Endothelial cell of umbilical vein (primary cell): ENCODE data around the gene CSNK1D. TPM values are rescaled to one million over a fixed set of nuclear protein-coding genes. Genes with fewer than 3 reads are reported as not detected.

Source experiments
- BruUV-seq: library from RNA; stranded (reverse); fragments of 400-500 nt; replicated peaks from 2 replicates; lab custom pipeline; 2021; lab: Mats Ljungman, UMichigan
- CTCF ChIA-PET: fragments of 300-600, 350-600 bp; sonication (Branson Sonifier 250); formaldehyde crosslinking; loops from one replicate; lab custom pipeline; 2021; ENCODE audit warnings: antibody characterized with exemption, inconsistent platforms; lab: Charles Lee
- POLR2A ChIA-PET: fragments of 300-600, 350-600 bp; sonication (Branson Sonifier 250); formaldehyde crosslinking; loops from one replicate; lab custom pipeline; 2021; ENCODE audit warnings: antibody characterized with exemption, inconsistent platforms; lab: Charles Lee
- DNase-seq: peaks from one replicate; pipeline ENCODE4 v3.0.0-alpha.2; 2011; ENCODE audit warnings: low read depth, low spot score
- FAIRE-seq: peaks from 2 replicates; lab custom pipeline; 2011; peaks lifted over from hg19 to GRCh38; lab: Jason Lieb, UNC
- H2AFZ ChIP-seq: 2 replicates; pipeline ENCODE4 v1.6.0; 2012; ENCODE audit warnings: low read depth, low read length, control low read depth, inconsistent platforms
- H3K27ac ChIP-seq: 2 replicates; pipeline ENCODE4 v1.5.1; 2011; ENCODE audit warnings: low read depth, mild to moderate bottlenecking, control low read depth, low read length, moderate library complexity; ENCODE audit not compliant: insufficient read depth
- H3K27me3 ChIP-seq, 2 experiments: 2 replicates each; pipeline versions ENCODE4 v1.6.0 to v1.6.1; 2011; ENCODE audit warnings: low read length in 2 of 2, mixed read lengths in 1 of 2; ENCODE audit not compliant: control insufficient read depth in 2 of 2, insufficient read depth in 2 of 2
- H3K36me3 ChIP-seq, 2 experiments: 2 replicates in 1 of 2; 3 replicates in 1 of 2; pipeline ENCODE4 v1.5.1; 2011; ENCODE audit warnings: low read length in 2 of 2, mild to moderate bottlenecking in 1 of 2, moderate library complexity in 1 of 2; ENCODE audit not compliant: control insufficient read depth in 2 of 2, insufficient read depth in 2 of 2; ENCODE audit errors: extremely low read depth in 1 of 2
- H3K4me1 ChIP-seq: 3 replicates; pipeline ENCODE4 v1.5.1; 2011; ENCODE audit warnings: mild to moderate bottlenecking, low read length; ENCODE audit not compliant: control insufficient read depth, insufficient read depth; ENCODE audit errors: extremely low read depth
- H3K4me2 ChIP-seq: 2 replicates; pipeline ENCODE4 v1.6.1; 2011; ENCODE audit warnings: low read length, control low read depth, mixed read lengths; ENCODE audit not compliant: insufficient read depth
- H3K4me3 ChIP-seq, 3 experiments: fragments of 200-600 bp in 1 of 3; sonication (generic), shearing (Covaris generic) in 1 of 3; replicated peaks in 1 of 3; 2 replicates each; pipeline ENCODE4 v1.5.1; 2011 to 2016; ENCODE audit warnings: control low read depth in 3 of 3, low read length in 3 of 3, mild to moderate bottlenecking in 2 of 3, inconsistent platforms in 1 of 3, low read depth in 1 of 3, moderate library complexity in 1 of 3; ENCODE audit not compliant: insufficient read depth in 1 of 3
- H3K79me2 ChIP-seq: 2 replicates; pipeline ENCODE4 v1.6.0; 2012; ENCODE audit warnings: low read length, inconsistent platforms; ENCODE audit not compliant: control insufficient read depth, insufficient read depth
- H3K9ac ChIP-seq: replicated peaks from 2 replicates; pipeline ENCODE3; 2011; ENCODE audit warnings: low read length, control low read depth; ENCODE audit not compliant: insufficient read depth; ENCODE audit errors: extremely low read depth
- H3K9me1 ChIP-seq: replicated peaks from 3 replicates; pipeline ENCODE4 v1.6.0; 2011; ENCODE audit warnings: mild to moderate bottlenecking, low read length; ENCODE audit not compliant: control insufficient read depth, insufficient read depth; ENCODE audit errors: extremely low read depth
- H3K9me3 ChIP-seq: replicated peaks from 2 replicates; pipeline ENCODE4 v1.5.1; 2012; ENCODE audit warnings: low read length, inconsistent platforms; ENCODE audit not compliant: control insufficient read depth, insufficient read depth
- H4K20me1 ChIP-seq: replicated peaks from 2 replicates; pipeline ENCODE3; 2011; ENCODE audit warnings: mild to moderate bottlenecking, low read length; ENCODE audit not compliant: control insufficient read depth, insufficient read depth; ENCODE audit errors: extremely low read depth
- CTCF ChIP-seq, 2 donors: IDR thresholded peaks; 1 replicate in 1 of 2; 2 replicates in 1 of 2; pipeline ENCODE4 v1.5.1; 2011; ENCODE audit warnings: low read length in 2 of 2, mild to moderate bottlenecking in 2 of 2, moderate library complexity in 2 of 2, control low read depth in 1 of 2, inconsistent platforms in 1 of 2, low read depth in 1 of 2; ENCODE audit not compliant: insufficient read depth in 1 of 2; ENCODE audit errors: extremely low read depth in 1 of 2
- EZH2 ChIP-seq: IDR thresholded peaks from 2 replicates; pipeline ENCODE4 v1.6.1; 2012; ENCODE audit warnings: borderline replicate concordance, low read depth, mild to moderate bottlenecking, moderate library complexity, low read length, inconsistent platforms; ENCODE audit not compliant: severe bottlenecking
- FOS ChIP-seq: IDR thresholded peaks from 2 replicates; pipeline ENCODE4 v1.6.1; 2011; ENCODE audit warnings: mild to moderate bottlenecking, low read length, moderate library complexity, borderline replicate concordance; ENCODE audit not compliant: insufficient read depth
- GATA2 ChIP-seq: IDR thresholded peaks from 2 replicates; pipeline ENCODE4 v1.7.0; 2011; ENCODE audit warnings: low read depth, mild to moderate bottlenecking, moderate library complexity, mixed read lengths, low read length; ENCODE audit not compliant: insufficient read length, insufficient read depth
- JUN ChIP-seq: IDR thresholded peaks from 2 replicates; pipeline ENCODE4 v1.6.1; 2011; ENCODE audit warnings: borderline replicate concordance, low read depth; ENCODE audit not compliant: insufficient read length, insufficient read depth
- MAX ChIP-seq: IDR thresholded peaks from 2 replicates; pipeline ENCODE4 v1.6.1; 2011; ENCODE audit not compliant: insufficient read depth, insufficient read length
- MYC ChIP-seq: IDR thresholded peaks from one replicate; pipeline ENCODE4 v1.6.1; 2011; ENCODE audit warnings: mild to moderate bottlenecking, low read depth, low read length
- POLR2A ChIP-seq: IDR thresholded peaks from 2 replicates; pipeline ENCODE4 v1.6.1; 2012; ENCODE audit warnings: low read depth, mild to moderate bottlenecking, control low read depth, low read length
- POLR2AphosphoS5 ChIP-seq: IDR thresholded peaks from 2 replicates; pipeline ENCODE4 v1.6.1; 2012; ENCODE audit warnings: low read depth, mild to moderate bottlenecking, control low read depth, low read length, moderate library complexity; ENCODE audit not compliant: insufficient read depth
- dilution Hi-C: fragments of 300-500 bp; cut with MboI; formaldehyde crosslinking; loops from one replicate; pipeline ENCODE4 v1.15.0; 2019; ENCODE audit warnings: low sequenced_read_pairs; ENCODE audit not compliant: extremely low pct_ligation_motif_present
- intact Hi-C: fragments of 100-400 bp; cut with micrococcal nuclease; formaldehyde crosslinking; loops from one replicate; pipeline ENCODE4 v1.10.0; 2022
- polyA plus RNA-seq, 4 experiments: library from polyadenylated mRNA; depleted of rRNA in 3 of 4; stranded (reverse) in 3 of 4; unstranded in 1 of 4; fragments of >200 nt; gene quantifications; 2 replicates each; pipeline versions ENCODE4 v1.2.1 to v1.2.3, GENCODE V29; 2011 to 2012; ENCODE audit warnings: missing spikeins in 1 of 4
- total RNA-seq: library from RNA; stranded (reverse); gene quantifications from 2 replicates; pipeline ENCODE4 v1.2.3, GENCODE V29; 2021

Gene CSNK1D
- total and polyA plus RNA-seq, 2 donors (not counting 3 experiments of a cell fraction or from before 2014, with no cell fraction given), result 127 to 155 TPM

GRCh38 chr17:82239926-82240505 is 33.5 kb downstream of the CSNK1D start:
- H3K4me2 ChIP-seq, result no peak overlapping the region
- POLR2A ChIA-PET, result no interaction called here
- H3K4me1 ChIP-seq, result peaks cover 24% of the 10 kb centered on the region
- peaks cover 37% of the 10 kb centered on the region for H3K79me2 ChIP-seq
- intact Hi-C loops (loop anchor here (2.0 to 10.0 kb wide), 4 partner anchors 33 to 205 kb away; partner anchors contain the start of genes DCXR, HEXD, OGFOD3 and RAC3), dilution Hi-C loops (no loop called here)
- CTCF ChIA-PET, result interaction anchor here (6.7 kb wide), 1 partner anchor 34 kb away, joined by 52 read pairs; no protein-coding TSS in a partner anchor
- FAIRE-seq (no peak), DNase-seq (no peak)
- H3K27me3 ChIP-seq, result no peaks in the 10 kb centered on the region
- H3K9ac ChIP-seq, result no peak overlapping the region
- peaks cover 6 to 40% of the 10 kb centered on the region in 2 experiments for H3K36me3 ChIP-seq
- TF ChIP-seq POLR2AphosphoS5, result no peak
- no peaks in the 10 kb centered on the region for H4K20me1 ChIP-seq
- BruUV-seq, result no TSS peak
- no peak overlapping the region for H3K27ac ChIP-seq
- no peak overlapping the region for H3K4me3 ChIP-seq
- H3K9me3 ChIP-seq, result no peaks in the 10 kb centered on the region
- H2AFZ ChIP-seq, result no peak overlapping the region
- H3K9me1 ChIP-seq, result no peaks in the 10 kb centered on the region

GRCh38 chr17:82239401-82239925 is 34.0 kb downstream of the CSNK1D start:
- no peak overlapping the region for H3K27ac ChIP-seq
- ChIA-PET CTCF (interaction anchor here (6.7 kb wide), 1 partner anchor 34 kb away, joined by 52 read pairs; no protein-coding TSS in a partner anchor), POLR2A (no interaction called here)
- intact Hi-C loops (loop anchor here (10.0 kb wide), 1 partner anchor 205 kb away; the partner anchor contains the start of genes DCXR and RAC3), dilution Hi-C loops (no loop called here)
- no peak overlapping the region for H3K4me2 ChIP-seq
- H3K27me3 ChIP-seq, result no peaks in the 10 kb centered on the region
- DNase-seq (no peak), FAIRE-seq (no peak)
- TF ChIP-seq JUN, result no peak
- no peak for TF ChIP-seq MAX
- TF ChIP-seq MYC, result no peak
- no peak for TF ChIP-seq GATA2
- TF ChIP-seq EZH2, result no peak
- TF ChIP-seq FOS, result no peak
- peak; percentile 23 for TF ChIP-seq POLR2A
- no peak for TF ChIP-seq CTCF (IDR thresholded peaks at IDR 0.05; ENCODE audit: extremely low read depth in 1 of 2, insufficient read depth in 1 of 2, low read depth in 1 of 2, low read length in 2 of 2)
- no peaks in the 10 kb centered on the region for H3K9me3 ChIP-seq
- no peak overlapping the region for H3K9ac ChIP-seq
- BruUV-seq, result no TSS peak
- peaks cover 38% of the 10 kb centered on the region for H3K79me2 ChIP-seq
- H4K20me1 ChIP-seq, result no peaks in the 10 kb centered on the region
- H3K9me1 ChIP-seq, result no peaks in the 10 kb centered on the region
- peaks cover 24% of the 10 kb centered on the region for H3K4me1 ChIP-seq
- peaks cover 4 to 36% of the 10 kb centered on the region in 2 experiments for H3K36me3 ChIP-seq
- no peak overlapping the region for H3K4me3 ChIP-seq
- no peak overlapping the region for H2AFZ ChIP-seq
